ENCODE results near the gene MYBPC3.

Gene MYBPC3

DNA sequence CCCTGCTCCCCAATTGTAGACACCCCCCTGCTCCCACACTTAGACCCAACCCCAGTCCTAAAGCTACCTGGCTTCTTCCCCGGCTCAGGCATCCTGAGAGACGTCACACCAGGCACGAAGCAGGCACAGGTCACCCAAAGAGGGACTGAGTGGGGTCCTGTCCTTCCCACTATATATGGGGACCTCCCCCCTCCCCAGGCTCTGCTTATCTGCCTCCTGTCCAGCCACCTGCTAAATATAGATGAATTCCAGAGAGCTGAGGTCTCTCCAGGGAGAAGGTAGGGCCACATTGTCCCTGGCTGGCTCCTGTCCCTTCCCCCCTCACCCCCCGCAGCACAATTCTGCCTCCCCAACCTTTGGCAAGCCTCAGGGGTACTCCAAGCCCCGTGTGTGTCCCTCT is at the start of gene MYBPC3:
TSS of gene MYBPC3 (minus strand) at position 147 of the 400 bp plus-strand sequence. CDS start at position 92, 55 bp downstream.
- DNase-seq = no peak

DNA sequence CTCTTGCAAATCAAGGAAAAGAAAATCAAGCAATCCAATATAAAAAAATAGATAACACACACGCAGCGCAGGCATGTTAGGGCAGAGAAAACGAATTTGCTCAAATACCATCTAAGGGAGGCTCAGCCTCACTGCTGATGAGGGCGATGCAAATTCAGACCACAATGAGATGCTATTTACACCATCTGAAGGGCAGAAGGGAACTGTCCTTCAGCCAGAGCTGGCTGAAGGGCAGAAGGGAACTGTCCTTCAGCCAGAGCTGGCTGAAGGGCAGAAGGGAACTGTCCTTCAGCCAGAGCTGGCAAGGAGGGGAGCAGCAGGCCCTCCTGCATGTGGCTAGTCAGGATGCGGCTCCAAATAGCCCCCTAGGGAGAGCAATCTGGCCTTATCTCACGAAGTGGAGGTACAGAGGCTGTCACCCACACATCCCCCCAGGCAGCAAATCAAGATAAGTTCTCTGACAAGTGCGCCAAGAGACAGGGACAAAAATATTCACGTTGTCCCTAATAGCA is 48.3 kb upstream of the MYBPC3 start:
- no peak for DNase-seq

DNA sequence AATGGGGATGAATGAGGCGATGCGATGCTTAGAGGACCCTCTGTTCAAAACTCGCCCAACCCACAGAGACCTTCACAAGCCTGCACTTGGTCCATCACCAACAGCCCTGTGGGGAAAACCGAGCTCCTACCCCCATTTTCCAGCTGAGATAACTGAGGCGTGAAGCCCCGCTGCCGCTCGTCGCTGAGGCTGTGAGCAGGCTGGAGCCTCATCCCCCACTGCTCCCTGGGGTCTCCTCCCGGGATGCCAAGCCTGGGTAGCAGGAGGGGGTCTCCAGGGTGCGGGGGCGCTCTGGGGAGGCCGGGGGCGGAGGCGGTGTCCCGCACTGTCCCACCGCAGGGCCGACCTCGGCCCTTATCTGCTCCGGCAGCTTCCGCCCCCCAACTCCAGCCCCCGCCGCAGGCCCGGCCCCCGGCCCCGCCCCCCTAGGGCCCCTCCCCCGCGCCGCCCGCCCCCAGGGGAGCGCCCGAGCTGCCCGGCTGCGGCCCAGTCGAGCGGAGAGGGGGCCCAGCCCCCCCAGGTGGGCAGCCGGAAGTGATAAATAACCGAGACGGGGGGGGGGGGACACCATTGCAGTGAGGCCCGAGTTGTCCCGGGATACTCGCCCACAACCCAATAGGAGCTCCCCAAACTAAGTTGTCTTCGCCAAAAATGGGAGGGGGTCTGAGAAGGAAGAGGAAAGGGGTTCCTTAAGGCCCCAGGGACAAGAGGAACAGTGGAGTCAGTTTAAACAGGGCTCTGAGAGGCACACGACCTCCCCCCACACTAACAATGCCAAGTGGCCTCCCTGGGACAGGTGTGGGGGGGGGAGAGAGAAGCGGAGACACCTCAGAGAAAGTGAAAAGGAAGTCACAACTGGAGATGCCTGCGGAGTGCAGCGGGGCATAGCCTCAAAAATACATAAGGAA is 47.6 kb upstream of the MYBPC3 start:
- peak; percentile 80 for DNase-seq

GRCh38 chr11:47398551-47398950 is 46.0 kb upstream of the MYBPC3 start:
- no peak for DNase-seq

GRCh38 chr11:47398011-47398410 is 45.5 kb upstream of the MYBPC3 start:
- DNase-seq = no peak

DNA sequence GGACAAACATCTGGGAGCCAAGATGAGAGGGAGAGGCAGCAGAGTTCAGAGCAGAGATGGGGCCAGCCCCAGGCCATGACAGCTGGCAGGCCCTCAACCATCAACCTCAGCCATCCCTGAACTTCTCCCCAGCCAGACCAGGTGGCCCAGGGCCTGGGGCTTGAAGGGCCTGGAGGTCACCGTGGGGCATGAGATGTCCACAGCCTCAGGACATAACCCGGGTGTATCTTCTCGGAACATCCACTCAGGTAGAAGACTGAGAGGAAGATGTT is 43.5 kb upstream of the MYBPC3 start:
- no peak for DNase-seq

DNA sequence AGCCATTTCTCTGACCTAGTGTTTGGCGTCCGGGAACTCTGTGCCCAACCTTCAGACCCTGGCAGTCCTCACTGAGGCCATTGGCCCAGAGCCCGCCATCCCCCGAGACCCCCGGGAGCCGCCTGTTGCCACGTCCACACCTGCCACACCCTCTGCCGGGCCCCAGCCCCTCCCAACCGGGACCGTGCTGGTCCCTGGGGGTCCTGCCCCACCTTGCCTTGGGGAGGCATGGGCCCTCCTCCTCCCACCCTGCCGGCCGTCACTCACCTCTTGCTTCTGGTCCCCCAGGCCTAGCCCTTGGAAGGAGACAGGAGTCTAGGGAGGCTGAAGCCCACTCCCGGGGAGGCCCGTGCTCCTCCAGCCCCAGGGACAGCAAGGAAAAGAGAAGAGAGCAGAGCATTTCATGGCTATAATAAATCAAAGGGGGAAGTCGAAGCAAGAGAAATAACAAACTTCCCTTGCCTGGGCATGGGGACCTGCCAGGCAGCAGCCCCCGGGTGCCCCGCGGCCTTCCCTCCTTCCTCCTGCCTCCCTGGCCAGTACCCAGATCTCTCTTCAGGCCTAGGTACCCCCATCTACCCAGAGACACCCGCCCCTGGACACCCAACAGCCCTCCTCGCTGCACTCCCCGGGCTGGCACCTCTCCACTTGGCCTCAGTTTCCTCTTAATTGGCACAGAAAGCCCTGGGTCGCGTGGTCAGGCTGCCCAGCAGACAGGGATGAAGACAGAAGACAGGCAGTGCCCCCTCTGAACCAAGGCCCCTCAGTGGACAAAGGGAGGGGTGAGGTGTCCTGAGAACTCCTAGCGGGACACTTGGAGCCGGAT is 42.9 kb upstream of the MYBPC3 start:
- DNase-seq = no peak

- peak; percentile 85 for DNase-seq
Observed at GRCh38 chr11:47394322-47395222, 42.1 kb upstream of the MYBPC3 start.

- no peak for DNase-seq
Observed at GRCh38 chr11:47394050-47394321, 41.5 kb upstream of the MYBPC3 start.

GRCh38 chr11:47393163-47394049 is 40.9 kb upstream of the MYBPC3 start:
- DNase-seq = no peak

DNA sequence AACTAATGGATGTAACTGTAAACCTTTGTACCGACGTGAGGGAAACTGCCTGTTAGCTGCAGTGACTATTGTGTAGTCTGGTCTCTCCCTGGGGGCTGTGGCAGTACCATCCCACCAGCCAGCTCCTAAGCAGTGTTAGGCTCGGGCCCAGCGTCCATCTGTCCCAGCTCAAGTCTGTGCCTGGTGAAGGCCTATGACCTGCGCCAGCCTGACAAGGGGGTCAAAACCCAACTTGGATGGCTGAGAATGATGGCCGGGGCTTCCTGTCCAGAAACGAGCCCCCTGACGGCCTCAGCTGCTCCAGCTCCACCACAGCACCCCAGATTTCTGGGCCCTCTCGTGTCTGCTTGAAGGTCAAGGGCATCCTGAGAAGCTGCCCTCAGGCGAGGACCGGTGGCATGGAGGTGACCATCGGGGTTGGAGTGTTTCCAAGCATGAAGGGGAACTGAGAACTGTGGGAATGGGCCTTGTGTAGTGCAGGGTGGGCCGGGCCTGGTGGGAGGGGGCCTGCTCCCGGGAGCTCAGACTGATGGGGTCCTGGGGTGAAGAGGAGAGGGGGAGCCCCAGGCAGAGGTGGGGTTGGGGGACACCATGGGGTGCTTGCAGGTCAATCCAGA is 40.2 kb upstream of the MYBPC3 start:
- no peak for DNase-seq

GRCh38 chr11:47391711-47392432 is 39.4 kb upstream of the MYBPC3 start:
- DNase-seq = no peak

DNA sequence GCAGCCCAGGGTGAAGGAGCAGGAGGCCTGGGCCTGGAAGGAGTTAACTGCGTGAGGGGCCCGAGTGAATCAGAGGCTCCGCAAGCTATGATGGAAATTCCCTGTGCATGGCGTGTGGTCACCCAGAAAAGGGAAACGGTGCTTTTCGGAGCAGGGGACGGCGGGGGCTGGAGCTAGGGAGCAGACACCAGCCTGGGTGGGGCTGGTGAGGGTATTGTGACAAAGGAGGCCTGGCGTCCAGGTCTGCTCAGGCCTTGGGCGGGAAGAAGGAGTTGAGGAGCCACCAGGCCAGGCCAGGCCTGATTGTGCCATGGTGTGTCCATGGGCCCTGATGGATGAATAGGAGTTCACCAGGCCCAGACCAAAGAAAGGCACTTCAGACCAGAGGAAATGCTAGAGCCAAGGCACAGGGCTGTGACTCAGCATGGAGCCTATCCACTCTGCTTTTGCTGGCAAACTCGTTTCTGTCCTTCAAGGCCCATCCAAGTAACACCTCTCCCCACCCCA is 38.6 kb upstream of the MYBPC3 start:
- DNase-seq = no peak

DNA sequence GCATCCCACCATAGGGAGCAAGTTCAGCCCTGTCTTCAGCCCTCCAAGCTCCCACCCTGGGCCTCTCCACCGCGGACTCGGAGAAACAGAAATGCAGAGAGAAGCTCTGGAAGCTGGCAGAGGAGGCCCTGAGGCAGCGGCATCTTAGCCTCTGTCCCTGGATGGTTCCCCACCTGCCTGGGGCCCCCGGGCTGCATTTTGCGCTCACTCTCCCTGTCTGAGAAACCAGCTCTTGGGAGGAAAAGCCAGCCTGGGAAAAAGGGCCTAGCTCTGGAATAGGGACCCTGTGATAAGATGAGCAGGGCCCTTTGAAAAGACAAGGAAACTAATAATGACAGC is 37.9 kb upstream of the MYBPC3 start:
- no peak for DNase-seq

DNA sequence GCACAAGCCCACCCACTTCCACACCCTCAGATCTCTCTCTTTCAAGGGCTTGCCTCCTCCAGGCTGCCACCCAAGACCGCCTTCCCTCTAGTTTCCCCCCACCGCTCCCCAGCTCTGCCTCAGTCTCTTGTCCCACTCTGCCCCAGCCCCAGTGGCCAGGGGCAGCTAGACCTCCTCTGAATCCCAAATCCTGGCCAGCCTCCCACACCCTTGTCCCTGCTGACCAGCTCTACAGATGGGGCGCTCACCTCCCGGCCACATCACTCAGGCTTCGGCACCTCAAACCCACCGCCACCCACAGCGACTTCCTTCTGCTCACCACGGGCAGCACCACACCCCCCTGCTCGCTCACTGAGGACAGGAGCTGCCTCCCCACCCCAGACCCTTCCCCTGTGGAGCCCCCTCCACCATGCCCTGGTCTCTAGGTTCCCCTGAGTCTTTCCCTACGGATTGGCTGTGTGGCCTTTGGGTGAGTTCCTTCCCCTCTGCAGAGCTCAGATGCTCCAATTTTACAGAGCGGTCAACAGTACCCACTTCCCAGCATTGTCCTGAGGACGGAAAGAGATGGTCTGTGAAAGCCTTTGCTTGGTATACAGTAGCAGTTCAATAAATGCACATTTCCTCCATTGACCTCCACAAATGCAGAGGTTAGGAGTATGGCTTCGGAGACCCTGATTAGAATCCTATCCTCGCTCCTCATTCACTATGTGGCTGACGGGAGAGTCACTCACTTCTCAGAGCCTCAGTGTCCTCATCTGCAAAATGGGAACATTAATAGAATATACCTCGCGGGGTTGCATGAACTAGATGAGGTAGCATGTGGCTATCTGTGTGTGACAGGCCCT is 37.3 kb upstream of the MYBPC3 start:
- DNase-seq = no peak

GRCh38 chr11:47388697-47389576 is 36.4 kb upstream of the MYBPC3 start:
- no peak for DNase-seq

- DNase-seq = no peak
Observed at GRCh38 chr11:47387944-47388696, 35.6 kb upstream of the MYBPC3 start.

- no peak for DNase-seq
Observed at GRCh38 chr11:47384498-47384897, 32.0 kb upstream of the MYBPC3 start.

All from activated effector memory CD4-positive, alpha-beta T cell treated with anti-CD3 and anti-CD28 coated beads, Interleukin-2, amount 50 U/mL, for 16 hours (primary cell).